Colonic mucosa (tissue), 4 donors: ENCODE data around the gene ADK. TPM values are rescaled to one million over a fixed set of nuclear protein-coding genes. Genes with fewer than 3 reads are reported as not detected.
"Not testable (repeated sequence)": the region's sequence is repeated elsewhere in the genome, so short reads cannot be mapped to it uniquely, and the experiment has no call there.

Source experiments
- DNase-seq: peaks from one replicate; pipeline ENCODE4 v3.0.0-alpha.2; 2020
- H3K27ac ChIP-seq: fragments of 200-600 bp; one replicate; pipeline ENCODE4 v1.8.0; 2021
- H3K27me3 ChIP-seq: fragments of 200-600 bp; one replicate; pipeline ENCODE4 v1.8.0; 2021
- H3K36me3 ChIP-seq: fragments of 200-600 bp; one replicate; pipeline ENCODE4 v1.8.0; 2021
- H3K4me1 ChIP-seq: fragments of 200-600 bp; one replicate; pipeline ENCODE4 v1.8.0; 2021; ENCODE audit warnings: mild to moderate bottlenecking
- H3K4me3 ChIP-seq: fragments of 200-600 bp; one replicate; pipeline ENCODE4 v1.8.0; 2021
- H3K9ac ChIP-seq, 2 donors: one replicate each; pipeline ENCODE4 v1.7.0; 2013; ENCODE audit warnings: control low read depth in 2 of 2, low read depth in 2 of 2, low read length in 2 of 2
- H3K9me3 ChIP-seq: fragments of 200-600 bp; one replicate; pipeline ENCODE4 v1.8.0; 2021
- intact Hi-C: fragments of 100-400 bp; cut with DNase I; formaldehyde crosslinking; loops from one replicate; pipeline ENCODE4 v1.14.1; 2022
- total RNA-seq, 2 donors: library from RNA; stranded (reverse); fragmentation: NEBNext Ultra II Directional in 1 of 2; extraction: Animal tissue kit (Norgen Biotek cat#: 25700) in 1 of 2; gene quantifications; one replicate each; pipeline ENCODE4 v1.2.1, GENCODE V29; 2021
- TF ChIP-seq, protein P1 (sequence below): fragments of 200-600 bp; IDR thresholded peaks from one replicate; pipeline ENCODE4 v1.8.0; 2022; ENCODE audit warnings: antibody characterized with exemption, mild to moderate bottlenecking
- donor health status: healthy.
- donor health status: DM: no; HTN: no; CAD: no.
- donor health status: DM: no; HTN: no; CAD: no.

Gene ADK
- total RNA-seq, 2 donors from 2014 or later, result 20.2 to 27.6 TPM

DNA sequence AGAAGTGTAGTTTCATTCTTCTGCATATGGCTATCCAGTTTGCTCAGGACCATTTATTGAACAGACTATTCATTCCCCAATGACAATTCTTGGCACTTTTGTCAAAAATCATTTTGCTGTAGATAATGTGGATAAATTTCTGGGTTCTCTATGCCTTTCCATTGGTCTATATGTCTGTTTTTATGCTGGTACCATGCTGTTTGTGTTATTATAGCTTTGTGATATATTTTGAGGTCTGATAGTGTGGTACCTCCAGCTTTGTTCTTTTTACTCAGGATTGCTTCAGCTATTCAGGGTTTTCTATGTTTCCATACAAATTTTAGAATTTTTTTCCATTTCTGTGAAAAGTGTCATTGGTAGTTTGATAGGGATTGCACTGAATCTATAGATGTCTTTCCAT is 360.0 kb downstream of the ADK start:
- Histone ChIP-seq H3K4me1 (no peaks in the 10 kb centered on the region), H3K9ac (no peak overlapping the region), H3K36me3 (no peaks in the 10 kb centered on the region), H3K9me3 (no peaks in the 10 kb centered on the region), H3K27me3 (no peaks in the 10 kb centered on the region), H3K27ac (no peak overlapping the region), H3K4me3 (no peak overlapping the region)
- TF ChIP-seq, protein P1, sequence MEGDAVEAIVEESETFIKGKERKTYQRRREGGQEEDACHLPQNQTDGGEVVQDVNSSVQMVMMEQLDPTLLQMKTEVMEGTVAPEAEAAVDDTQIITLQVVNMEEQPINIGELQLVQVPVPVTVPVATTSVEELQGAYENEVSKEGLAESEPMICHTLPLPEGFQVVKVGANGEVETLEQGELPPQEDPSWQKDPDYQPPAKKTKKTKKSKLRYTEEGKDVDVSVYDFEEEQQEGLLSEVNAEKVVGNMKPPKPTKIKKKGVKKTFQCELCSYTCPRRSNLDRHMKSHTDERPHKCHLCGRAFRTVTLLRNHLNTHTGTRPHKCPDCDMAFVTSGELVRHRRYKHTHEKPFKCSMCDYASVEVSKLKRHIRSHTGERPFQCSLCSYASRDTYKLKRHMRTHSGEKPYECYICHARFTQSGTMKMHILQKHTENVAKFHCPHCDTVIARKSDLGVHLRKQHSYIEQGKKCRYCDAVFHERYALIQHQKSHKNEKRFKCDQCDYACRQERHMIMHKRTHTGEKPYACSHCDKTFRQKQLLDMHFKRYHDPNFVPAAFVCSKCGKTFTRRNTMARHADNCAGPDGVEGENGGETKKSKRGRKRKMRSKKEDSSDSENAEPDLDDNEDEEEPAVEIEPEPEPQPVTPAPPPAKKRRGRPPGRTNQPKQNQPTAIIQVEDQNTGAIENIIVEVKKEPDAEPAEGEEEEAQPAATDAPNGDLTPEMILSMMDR, result no peak
- no peak for DNase-seq
- intact Hi-C loops, result no loop called here

DNA sequence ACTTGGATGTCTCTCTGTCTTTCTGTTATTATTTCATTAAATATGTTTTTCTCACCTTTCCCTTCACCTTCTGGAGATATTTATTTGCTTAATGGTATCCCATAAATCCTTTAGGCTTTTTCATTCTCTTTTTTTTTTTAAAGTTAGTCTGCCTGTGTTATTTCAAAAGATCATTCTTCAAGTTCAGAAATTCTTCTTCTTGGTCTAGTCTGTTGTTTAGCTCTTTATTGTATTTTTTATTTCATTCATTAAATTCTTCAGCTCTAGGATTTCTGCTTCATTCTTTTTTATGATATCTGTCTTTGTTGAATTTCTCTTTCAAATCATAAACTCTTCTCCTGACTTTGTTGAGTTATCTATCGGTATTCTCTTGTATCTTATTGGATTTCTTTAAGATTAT is 363.3 kb downstream of the ADK start:
- intact Hi-C loops, result no loop called here
- H3K36me3 ChIP-seq, result no peaks in the 10 kb centered on the region
- H3K27ac ChIP-seq, result no peak overlapping the region
- H3K27me3 ChIP-seq, result no peaks in the 10 kb centered on the region
- H3K4me3 ChIP-seq, result no peak overlapping the region
- H3K9ac ChIP-seq, result no peak overlapping the region
- no peaks in the 10 kb centered on the region for H3K9me3 ChIP-seq
- no peak for DNase-seq
- TF ChIP-seq, protein P1, result no peak
- H3K4me1 ChIP-seq, result no peaks in the 10 kb centered on the region

DNA sequence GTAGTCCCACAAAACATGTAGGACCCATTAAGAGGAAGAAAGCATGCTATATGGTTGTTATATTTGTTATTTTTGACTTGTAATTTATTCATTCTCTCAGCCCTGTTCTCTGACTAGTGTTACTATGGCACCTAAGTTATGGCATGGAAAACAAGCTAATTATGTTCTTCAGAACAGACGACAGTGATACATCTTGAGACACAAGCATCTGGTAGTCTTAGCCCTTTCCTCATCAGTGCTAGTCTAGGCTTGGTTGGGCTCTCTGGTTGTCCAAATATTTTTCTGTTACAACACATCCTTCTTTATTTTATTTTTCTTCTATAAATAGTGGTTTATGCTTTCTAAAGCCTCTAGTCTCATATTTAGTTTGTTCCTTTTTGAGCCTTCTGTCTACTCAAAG is 367.0 kb downstream of the ADK start:
- no peaks in the 10 kb centered on the region for H3K36me3 ChIP-seq
- intact Hi-C loops, result no loop called here

DNA sequence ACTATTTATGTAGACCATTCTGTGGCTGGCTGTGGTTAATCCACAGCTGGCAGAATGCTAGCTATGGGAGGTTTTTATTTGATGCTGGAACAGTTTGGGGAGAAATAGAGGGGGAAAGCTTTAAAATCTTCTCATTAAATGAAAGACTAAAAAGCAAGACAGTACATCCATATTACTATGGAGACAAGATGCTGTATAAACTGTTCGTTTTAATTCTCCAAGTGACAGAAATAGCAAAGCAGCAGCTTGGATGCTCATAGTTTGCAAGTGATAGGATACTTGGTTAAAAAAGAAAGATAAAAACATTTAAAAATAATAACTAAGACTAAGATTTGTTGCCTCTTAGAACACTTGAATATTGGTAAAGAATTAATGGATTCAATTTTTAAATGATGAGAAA is 370.5 kb downstream of the ADK start:
- H3K9me3 ChIP-seq, result no peaks in the 10 kb centered on the region
- intact Hi-C loops, result no loop called here
- H3K27me3 ChIP-seq, result no peaks in the 10 kb centered on the region
- TF ChIP-seq, protein P1, result no peak
- H3K27ac ChIP-seq, result no peak overlapping the region
- H3K4me3 ChIP-seq, result no peak overlapping the region
- no peak for DNase-seq
- H3K36me3 ChIP-seq, result no peaks in the 10 kb centered on the region
- no peaks in the 10 kb centered on the region for H3K4me1 ChIP-seq
- H3K9ac ChIP-seq, result no peak overlapping the region

More for the DNA sequence above, 367.0 kb downstream of the ADK start:
- H3K9me3 ChIP-seq, result no peaks in the 10 kb centered on the region
- TF ChIP-seq, protein P1, result no peak
- H3K9ac ChIP-seq, result no peak overlapping the region
- H3K27me3 ChIP-seq, result no peaks in the 10 kb centered on the region
- no peaks in the 10 kb centered on the region for H3K4me1 ChIP-seq
- no peak overlapping the region for H3K4me3 ChIP-seq
- no peak overlapping the region for H3K27ac ChIP-seq
- DNase-seq, result no peak

DNA sequence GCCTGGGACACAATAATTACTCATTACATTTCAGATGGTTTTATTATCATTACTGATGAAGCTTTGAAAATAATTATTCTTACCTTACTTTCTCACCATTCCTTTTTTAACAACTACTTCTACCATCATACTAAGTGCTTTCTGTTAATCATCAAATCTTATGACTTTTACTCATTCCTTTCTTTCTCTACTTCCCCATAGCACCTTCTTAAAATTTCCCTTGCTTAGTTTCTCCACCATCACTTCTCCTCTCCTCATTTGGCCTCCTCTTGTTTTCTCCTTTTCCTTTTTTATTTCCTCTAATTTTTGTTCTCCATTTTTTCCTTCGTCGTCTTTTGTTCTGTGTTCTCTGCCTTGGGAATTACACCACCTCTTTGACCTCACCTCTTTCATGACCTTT is 372.2 kb downstream of the ADK start:
- no peaks in the 10 kb centered on the region for H3K4me1 ChIP-seq
- intact Hi-C loops, result no loop called here
- no peak overlapping the region for H3K27ac ChIP-seq
- H3K4me3 ChIP-seq, result no peak overlapping the region
- H3K9ac ChIP-seq, result no peak overlapping the region
- H3K27me3 ChIP-seq, result no peaks in the 10 kb centered on the region
- DNase-seq, result no peak
- TF ChIP-seq, protein P1, result no peak
- H3K9me3 ChIP-seq, result no peaks in the 10 kb centered on the region
- no peaks in the 10 kb centered on the region for H3K36me3 ChIP-seq

DNA sequence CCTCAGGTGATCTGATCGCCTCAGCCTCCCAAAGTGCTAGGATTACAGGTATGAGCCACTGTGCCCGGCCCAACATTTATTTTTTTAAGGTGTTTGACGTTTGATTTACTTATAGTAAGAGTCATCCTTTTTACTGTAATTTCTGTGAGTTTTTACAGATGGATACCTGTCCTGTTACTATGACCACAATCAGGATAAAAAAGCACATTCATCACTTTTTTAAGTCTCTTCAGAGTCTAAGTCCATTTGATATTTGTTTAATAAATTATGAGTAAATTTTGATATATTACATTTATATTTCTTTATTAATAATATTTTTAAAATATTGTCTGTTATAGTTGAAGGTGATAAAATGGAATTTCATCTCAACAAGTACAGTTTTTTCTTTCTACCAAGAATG is 374.9 kb downstream of the ADK start:
- intact Hi-C loops, result no loop called here
- no peak for DNase-seq

DNA sequence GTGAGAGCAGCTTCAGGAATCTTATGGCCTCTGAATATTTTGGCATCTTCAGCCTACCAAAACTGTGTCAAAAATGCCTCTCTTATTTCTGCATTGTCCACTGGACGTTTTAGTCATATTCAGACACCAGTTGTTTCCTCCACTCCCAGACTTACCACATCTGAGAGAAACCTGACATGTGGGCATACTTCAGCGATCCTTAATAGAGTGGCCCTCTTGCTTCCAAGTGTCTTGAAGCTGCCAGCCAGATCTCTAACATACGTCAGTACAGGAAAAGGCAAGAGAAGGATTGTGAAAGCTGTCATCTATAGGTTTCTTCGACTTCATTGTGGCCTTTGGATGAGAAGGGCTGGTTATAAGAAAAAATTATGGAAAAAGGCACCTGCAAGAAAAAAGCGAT is 376.6 kb downstream of the ADK start:
- H3K4me3 ChIP-seq, H3K36me3 ChIP-seq, intact Hi-C loops, H3K4me1 ChIP-seq, H3K9ac ChIP-seq, H3K27me3 ChIP-seq, H3K9me3 ChIP-seq, DNase-seq, H3K27ac ChIP-seq: not testable (repeated sequence)

More for the DNA sequence above, 374.9 kb downstream of the ADK start:
- no peak overlapping the region for H3K27ac ChIP-seq
- no peaks in the 10 kb centered on the region for H3K4me1 ChIP-seq
- TF ChIP-seq, protein P1, result no peak
- H3K36me3 ChIP-seq, result no peaks in the 10 kb centered on the region
- no peak overlapping the region for H3K4me3 ChIP-seq
- no peaks in the 10 kb centered on the region for H3K9me3 ChIP-seq
- H3K9ac ChIP-seq, result no peak overlapping the region
- H3K27me3 ChIP-seq, result no peaks in the 10 kb centered on the region
